HG03045 (cell line): ENCODE measurements around the gene SPATA6L.
A peak's percentile ranks its signal among the peaks of the same experiment; 100 is the strongest.

Experiments
- ATAC-seq: cut with Tn5 transposase; IDR thresholded peaks from one replicate; pipeline ENCODE4 v1.9.1; 2021; ENCODE audit warnings: mild to moderate bottlenecking, moderate library complexity; ENCODE audit not compliant: unreplicated experiment

The SPATA6L gene

DNA sequence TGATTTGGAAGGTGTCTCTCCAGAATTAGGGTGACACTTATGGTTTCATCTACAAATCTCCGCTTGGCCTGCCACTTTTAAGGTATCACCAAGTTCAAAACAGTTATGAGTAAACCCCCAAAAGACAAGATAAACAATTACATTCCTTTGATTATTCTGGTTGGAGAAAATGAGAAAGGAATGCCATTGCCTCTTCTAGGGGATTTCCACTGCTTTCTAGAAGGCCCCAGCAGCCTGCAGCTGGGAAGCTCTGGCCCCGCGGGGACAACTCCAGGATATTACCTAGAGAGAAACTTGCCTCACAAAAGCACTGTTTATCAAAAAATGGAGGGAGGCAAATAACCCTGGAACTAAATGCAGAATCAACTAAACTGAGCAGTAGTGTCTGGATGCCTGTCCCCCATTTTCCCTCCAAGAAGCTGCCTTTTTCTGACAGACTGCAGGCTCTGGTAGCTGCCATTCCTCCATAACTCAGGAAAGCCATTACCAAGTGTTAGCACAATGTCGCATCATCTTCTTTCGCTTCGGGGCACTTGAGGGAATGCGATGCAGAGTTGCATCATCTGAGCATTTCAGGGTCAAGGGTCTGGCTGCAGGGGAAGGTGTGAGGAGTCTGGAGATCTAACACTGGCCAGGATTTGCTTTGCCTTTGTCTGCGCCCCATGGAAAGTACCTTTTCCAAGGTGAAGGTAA, 75.7 kb downstream of the SPATA6L start:
- no peak for ATAC-seq

DNA sequence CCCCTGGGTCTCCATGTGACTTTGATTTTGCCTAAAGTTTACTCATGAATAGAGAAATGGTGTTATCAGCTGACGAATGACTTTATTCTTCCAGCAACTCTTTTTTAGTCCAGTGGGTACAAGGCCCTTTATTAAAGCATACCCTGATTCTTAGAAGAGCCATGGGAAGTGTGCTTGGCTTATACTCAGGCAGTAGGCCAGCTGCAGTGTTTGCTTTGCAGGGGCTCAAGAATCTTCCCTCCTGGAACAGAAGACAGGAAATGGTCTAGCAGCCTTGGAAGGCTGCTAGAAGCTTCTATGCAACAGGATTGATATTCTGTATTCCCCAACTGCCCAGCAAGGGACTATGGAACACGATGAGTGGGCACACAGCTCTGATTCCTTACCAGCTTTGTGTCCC, 77.6 kb downstream of the SPATA6L start:
- no peak for ATAC-seq

DNA sequence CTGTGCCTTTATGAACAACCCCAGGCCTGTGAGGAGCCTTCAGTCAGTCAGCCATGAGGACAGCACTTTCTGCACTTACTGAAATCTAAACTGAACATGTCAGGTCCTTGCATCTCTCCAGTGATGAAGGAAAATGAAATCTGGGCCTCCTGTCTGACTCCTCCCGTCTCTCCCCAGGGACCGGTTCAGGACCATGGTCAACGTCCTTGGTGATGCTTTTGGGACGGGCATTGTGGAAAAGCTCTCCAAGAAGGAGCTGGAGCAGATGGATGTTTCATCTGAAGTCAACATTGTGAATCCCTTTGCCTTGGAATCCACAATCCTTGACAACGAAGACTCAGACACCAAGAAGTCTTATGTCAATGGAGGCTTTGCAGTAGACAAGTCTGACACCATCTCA, 81.1 kb downstream of the SPATA6L start:
- ATAC-seq: no peak

DNA sequence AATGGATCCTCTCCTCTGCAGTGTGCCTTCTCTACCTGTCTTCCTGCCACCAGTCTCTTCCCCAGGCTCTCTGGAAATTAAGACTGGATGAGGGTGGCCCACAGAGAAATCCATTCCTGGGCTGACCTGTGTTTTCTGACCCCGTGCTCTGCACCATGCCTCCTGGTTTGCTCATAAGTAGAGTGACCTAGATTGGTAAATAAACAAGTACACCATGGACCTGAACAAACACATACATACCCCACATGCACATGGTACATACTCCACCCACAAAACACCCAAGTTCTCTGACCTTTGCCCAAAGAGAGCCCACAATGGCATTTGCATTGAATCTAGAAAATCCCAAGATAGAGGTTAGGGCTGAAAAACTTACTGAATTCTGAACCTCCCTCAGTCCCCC, 81.6 kb downstream of the SPATA6L start:
- no peak for ATAC-seq

DNA sequence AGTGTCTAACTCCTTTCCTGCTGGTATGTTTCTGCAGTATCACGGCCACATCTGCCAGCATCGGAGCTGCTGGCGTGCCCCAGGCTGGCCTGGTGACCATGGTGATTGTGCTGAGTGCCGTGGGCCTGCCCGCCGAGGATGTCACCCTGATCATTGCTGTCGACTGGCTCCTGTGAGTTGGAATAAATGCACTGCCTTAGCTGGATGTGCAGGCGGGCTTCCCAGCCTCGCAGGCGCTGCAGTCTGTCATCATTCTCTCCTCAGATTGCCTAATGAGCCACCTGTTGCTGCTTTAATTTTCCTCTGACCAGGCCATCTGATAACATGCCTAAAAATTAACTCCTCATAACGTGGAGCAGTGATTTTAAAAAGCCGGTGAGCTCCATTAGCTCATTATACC, 83.3 kb downstream of the SPATA6L start:
- ATAC-seq: no peak

DNA sequence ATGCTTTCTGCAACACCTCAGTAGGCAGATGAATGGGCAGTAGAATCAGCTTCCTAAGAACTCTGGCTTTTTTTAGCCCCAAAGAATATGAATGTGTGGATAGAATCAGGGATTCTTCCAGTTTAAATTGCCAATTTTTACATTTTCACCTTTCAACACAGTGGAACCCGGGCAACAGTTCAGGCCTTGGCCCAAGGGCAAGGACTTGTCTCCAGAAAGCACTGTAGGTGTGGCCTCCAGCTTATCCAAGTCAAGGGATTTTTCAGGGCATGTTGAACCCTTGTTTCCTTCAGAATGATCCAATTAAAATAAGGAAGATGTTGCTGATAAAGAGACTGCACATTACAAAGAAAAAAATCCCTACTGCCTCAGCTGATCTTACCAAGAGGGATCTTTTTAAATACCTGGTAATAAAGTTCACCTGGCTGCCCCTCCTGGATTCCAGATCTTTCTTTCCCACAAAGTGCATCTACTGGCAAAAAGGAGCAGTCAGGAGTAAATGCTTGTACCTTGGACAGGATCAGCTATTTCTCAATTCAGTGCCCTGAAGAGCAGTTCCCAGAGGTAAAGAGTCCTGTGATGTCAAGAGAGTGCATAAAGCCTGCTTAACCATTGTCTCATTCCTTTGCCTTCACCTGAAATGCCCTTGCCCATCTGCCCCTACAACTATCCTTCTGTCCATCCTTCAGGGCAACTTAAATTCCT, 84.3 kb downstream of the SPATA6L start:
- ATAC-seq: no peak

DNA sequence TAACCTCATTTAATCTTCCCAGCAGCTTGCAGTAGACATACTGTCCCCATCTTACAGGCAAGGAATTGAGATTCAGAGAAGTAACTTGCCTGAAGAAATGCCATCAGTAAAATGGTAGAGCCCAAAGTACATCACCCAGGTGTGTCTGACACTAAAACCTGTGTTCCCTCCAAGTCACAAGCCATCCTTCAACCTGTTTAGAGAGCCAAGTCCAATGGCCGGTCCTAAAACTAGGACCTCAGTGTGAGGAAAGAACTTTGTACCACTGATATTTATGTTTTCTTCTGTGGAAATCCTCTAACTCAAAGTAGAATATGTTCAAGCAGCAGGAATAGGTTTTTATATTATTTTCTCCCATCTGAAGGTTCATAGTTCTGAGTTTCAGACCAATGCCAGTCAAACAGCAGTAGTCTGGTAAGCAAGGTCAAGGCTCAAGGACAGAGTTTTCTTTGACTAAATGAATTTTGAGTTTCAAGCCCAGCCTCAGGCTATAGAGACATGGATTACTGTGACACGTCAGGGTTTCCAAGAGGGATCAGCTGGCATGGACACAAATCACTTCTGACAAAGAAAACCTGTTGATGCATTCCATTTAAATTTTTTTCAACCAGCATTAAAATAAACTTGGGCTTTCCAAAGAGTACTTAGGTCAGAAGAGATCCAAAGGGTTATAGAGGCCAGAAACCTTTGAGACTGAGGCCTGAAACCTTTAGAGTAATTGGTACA, 85.1 kb downstream of the SPATA6L start:
- no peak for ATAC-seq

DNA sequence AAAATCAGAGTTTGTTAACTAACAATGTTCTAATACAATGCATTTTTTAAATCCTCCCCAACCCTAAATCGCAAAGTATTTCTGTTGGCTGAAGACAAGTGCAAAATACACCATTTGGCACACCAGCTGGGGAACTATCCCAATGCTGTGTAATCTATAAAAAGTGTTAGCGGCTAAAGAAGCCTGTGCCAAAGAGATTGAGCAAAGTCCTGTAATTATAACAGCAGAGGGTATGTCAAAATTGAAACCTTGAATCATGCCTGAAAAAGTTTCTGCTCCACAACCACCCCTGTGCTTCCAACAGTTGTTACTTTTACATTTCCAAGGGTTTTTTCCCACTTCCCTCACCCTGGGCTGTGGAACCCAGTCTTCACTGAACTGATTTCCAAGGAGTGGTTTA, 87.3 kb downstream of the SPATA6L start:
- ATAC-seq: no peak

DNA sequence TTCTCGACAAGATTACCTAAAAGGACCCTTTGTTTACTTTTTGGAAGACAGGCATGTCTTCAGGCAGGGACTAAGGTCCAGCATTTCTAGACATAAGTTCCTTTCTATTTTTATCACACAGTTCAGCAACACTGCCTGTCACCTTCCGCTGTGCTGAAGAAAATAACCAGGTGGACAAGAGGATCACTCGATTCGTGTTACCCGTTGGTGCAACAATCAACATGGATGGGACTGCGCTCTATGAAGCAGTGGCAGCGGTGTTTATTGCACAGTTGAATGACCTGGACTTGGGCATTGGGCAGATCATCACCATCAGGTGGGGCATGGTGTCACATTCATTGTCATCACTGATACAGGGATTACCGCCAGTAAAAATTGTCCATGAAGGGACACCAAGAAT, 89.8 kb downstream of the SPATA6L start:
- ATAC-seq: no peak

DNA sequence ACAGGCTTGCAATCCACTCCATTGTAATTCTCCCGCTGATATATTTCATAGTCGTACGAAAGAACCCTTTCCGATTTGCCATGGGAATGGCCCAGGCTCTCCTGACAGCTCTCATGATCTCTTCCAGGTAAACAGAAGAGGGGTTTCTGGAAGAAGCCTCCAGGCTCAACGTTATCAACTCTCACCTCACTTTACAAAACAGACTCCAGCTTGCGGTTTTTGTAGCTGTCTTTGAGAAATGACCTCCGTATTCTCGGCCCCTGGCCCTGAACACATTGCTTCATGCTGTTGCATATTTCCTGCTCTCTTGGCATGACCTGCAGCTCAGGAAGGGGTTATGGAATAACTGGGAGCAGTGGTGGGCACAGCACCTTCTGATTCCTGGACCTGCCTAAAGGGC, 90.3 kb downstream of the SPATA6L start:
- no peak for ATAC-seq

DNA sequence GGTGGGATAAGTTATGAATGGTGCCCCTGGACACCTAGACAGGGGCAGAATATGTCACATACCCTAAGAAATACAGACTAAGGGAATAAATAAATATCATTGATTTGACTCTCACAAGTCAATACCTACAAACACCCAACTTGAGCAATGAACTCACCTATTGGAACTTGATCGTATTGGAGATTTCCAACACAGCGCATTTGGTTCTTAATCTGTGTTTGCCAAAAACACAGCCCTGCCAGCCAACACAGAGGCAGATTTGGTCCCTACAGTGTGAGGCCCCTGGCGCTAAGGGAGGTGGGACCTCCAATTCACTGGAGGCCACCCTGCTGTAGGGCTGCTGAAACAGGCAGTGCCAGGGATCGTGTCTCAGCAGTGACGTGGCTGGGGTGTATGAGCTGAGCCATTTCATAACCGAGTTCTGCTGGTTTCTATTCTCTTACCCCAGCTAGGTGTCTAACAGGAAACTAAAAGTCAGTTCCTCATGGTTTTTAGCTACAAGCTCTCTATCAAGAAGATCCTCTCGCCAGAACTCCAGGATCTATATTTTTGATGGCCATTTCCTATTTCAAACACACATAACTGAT, 91.5 kb downstream of the SPATA6L start:
- ATAC-seq: peak; percentile 81

DNA sequence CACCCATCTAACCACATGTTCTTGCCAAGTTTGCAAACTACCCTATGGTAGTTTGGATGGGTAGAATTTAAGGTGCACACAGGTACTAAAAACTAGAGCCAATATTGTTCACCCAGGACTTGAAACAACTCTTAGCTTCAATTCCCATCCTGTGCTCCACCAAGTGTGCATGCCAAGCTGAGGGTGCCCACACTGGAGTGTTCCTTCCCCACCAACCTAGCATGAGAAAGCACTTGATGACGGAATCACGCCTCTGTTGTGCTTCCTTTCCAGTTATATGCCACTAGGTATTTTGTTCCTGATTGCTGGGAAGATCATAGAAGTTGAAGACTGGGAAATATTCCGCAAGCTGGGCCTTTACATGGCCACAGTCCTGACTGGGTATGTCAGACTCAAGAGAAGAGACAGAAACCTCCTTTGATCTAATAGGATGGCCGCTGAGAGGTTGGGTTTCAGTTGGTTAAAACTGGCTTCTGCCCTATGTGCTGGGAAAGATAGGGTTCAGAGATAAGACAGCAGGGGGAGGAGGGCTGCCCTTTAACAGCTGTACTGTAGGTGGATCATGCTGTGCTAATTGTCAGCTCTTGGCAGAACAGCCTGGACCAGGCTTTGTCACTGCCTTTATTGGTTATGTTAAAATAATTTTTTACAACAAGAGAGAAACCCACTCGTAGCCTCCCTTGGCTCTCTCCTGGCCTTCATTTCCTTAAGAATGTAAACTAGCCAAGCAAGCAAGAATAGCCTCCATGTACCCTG, 92.5 kb downstream of the SPATA6L start:
- ATAC-seq: no peak

DNA sequence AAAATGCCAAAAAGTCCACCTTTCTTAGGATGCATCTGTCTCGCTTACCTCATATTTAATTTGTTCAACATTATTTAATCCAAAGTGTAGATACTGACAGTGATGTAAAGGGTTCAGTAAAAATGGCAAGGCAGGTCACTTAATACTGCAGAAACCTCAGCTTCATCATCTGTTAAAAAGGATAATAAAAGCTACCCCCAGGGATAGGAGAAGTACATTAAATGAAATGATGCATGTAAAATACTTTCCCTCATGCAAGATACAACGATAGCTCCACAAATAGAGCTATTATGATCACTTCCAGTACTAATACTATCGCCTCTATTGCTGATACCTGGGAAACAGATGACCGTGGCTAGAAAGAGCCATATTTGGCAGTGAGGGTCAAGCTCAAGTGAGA, 93.1 kb downstream of the SPATA6L start:
- no peak for ATAC-seq

DNA sequence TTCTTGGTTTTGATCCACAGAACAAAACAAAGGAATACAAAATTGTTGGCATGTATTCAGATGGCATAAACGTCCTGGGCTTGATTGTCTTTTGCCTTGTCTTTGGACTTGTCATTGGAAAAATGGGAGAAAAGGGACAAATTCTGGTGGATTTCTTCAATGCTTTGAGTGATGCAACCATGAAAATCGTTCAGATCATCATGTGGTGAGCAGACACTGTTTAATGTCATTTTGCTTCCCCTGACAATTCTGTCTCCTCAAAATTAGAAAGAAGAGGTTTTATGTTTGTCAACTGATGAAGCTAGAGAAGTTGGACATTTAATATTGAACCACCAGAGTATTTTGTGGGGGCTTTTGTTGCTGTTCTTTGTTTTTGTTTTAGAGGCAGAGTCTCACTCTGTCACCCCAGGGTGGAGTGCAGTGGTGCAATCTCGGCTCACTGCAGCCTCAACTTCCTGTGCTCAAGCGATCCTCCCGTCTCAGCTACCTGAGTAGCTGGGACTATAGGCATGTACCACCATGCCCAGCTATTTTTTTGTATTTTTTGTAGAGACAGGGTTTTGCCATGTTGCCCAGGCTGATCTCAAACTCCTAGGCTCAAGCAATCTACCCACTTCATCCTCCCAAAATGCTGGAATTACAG, 94.0 kb downstream of the SPATA6L start:
- no peak for ATAC-seq

DNA sequence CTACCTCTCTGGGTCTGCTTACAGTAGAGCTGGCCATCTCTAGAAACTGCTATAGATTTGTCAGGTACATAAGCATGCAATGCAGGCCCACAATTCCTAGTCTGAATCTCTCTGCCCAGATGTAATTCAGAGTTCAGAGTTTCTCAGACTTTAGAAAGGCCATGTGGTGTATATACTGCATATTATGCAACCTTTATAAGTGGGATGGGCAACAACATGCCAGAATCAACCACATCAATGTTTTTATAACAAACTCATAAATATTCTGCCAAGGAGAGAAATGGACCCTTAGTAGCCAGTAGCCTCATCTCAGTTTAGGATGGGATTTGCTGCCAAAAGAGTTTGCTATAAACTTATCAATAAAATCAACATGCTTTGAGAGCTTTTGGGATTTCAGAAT, 97.2 kb downstream of the SPATA6L start:
- no peak for ATAC-seq

DNA sequence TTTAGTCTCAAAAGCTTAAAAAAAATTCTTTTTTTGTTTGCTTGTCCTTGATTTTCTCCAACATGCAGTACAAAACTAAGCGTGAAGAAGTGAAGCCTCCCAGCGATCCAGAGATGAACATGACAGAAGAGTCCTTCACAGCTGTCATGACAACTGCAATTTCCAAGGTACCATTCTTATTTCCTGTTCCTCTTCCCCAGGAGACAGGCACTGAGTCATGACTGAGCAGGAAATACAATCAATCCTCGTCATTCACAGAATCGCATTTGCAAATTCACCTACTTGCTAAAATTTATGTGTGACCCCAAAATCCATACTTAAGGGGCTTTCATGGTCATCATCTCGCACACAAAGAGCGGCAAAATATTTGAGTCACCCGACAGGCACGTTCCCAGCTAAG, 98.7 kb downstream of the SPATA6L start:
- ATAC-seq: no peak

DNA sequence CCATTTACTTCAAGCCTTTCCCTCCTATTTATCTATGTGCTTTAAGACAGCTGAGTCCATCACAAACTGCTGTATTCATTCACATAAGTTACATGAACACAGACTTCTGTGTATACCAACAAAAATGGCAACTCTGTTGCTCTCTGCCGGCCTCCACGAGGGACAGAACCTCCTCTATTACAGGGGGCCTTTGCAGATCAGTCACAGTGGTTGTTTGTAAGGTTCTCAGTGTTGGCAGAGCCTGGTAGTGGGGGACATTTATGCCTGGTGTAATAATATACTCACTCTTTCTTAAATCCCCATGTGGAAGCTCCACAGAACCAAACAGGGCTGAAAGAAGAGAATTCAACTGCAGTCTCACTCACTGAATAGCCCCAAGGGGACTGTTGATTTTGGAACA, 99.5 kb downstream of the SPATA6L start:
- ATAC-seq: no peak

DNA sequence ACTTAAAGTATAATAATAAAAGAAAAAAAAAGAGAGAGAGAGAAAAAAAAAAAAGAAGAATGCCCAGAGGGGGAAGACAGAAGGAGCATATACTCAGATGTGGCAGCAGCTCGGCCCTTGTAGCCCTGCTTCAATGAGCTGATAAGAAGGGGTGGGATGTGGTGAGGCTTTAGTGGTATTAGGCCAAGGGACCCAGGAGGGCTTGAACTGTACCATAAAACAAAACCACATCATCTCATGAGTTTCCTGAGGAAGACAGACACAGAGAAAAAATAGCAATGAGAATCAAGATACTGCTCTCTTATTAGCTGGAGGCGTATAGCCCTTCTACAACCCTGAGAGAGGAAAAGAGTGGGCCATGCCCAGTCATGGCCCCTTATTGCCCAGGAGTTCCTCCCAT, 103.2 kb downstream of the SPATA6L start:
- no peak for ATAC-seq

DNA sequence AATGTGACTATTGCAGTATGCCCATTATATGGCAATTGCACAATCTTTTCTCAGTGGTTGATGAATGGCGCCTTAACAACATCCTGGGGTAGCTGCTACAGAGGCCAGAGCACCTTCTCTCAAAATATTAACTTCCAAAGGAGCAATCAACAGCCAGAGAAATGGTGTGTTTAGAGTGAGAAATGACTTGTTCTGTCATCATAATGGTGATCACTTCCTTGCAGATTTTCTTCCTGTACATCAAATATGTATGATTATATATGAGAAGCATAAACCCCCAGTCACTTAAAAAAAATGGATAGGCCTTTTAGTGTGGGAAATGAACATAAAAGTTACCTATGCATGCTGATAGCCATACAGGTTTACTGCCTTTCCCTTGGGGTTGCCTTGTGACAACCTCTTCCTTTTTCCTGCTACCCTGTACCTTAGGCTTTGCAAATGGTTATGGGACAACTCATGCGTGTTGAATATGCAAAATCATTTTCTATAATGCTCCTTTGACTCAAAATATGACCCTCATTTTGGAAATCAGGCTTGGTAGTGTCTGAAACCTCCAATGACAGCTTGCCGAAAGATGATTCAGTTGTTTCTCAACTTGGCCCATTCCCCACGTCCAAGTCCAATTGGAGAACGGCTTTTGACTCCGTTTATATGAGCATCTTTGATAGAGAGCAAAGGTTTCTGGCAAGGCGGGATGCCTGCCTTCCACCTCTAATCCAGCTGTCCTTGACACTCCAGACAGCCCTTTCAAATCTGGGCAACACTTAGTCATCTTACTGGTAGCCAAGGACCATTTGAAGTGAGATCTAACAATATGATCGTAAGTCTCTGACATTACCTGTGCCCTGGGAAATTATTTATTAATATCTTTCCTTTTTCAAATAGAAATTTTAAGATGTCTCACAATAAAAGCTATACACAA, 106.8 kb downstream of the SPATA6L start:
- ATAC-seq: peak; percentile 71
